ENCODE measurements around the gene CAAP1. TPM values are rescaled to one million over a fixed set of nuclear protein-coding genes. Genes with fewer than 3 reads are reported as not detected.
A peak's percentile ranks its signal among the peaks of the same experiment; 100 is the strongest.

The CAAP1 gene, protein sequence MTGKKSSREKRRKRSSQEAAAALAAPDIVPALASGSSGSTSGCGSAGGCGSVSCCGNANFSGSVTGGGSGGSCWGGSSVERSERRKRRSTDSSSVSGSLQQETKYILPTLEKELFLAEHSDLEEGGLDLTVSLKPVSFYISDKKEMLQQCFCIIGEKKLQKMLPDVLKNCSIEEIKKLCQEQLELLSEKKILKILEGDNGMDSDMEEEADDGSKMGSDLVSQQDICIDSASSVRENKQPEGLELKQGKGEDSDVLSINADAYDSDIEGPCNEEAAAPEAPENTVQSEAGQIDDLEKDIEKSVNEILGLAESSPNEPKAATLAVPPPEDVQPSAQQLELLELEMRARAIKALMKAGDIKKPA
- polyA plus RNA-seq (2012; ENCODE audit: insufficient read depth, insufficient read length, low read depth), result 41.1 TPM

DNA sequence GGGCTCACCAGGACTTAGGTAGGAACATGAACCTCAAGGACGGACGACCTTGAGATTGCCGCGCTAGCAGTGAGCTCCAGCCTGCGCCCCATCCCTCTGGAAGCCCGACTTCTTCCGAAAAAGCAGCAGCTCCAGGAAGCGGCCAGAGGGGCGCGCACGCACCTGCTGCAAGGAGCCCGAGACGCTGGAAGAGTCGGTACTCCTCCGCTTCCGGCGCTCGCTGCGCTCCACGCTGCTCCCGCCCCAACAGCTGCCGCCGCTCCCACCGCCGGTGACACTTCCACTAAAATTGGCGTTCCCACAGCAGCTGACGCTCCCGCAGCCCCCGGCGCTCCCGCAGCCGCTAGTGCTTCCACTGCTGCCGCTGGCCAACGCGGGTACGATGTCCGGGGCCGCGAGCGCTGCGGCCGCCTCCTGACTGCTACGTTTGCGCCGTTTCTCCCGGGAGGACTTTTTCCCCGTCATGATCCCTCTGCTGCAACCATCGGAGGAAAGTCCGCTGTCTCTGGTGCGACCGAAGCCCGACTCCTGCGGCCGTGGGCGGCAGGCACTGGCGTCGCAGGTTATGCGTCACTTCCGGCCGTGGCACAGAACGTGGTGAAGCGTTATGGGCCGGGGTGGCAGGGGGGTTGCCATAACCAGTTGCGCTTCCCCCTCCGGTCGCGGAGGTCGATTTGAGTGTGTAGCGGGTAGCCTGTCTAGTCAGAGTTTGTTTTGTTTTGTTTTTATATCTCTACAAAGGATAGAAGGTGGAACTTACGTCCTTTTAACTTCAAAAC is at the start of gene CAAP1:
Gene CAAP1, minus strand, starts transcription at position 552 of the 779 bp plus-strand sequence. Its CDS starts 87 bp downstream, at position 465.
- Histone ChIP-seq H3K36me3 (no peaks in the 10 kb centered on the region), H3K4me1 (no peaks in the 10 kb centered on the region), H3K4me3 (ENCODE audit: low read depth, low read length) (peak within 1 kb of the TSS; percentile 72), H3K27me3 (no peaks in the 10 kb centered on the region), H3K9me3 (no peaks in the 10 kb centered on the region)
- TF ChIP-seq, protein P1, sequence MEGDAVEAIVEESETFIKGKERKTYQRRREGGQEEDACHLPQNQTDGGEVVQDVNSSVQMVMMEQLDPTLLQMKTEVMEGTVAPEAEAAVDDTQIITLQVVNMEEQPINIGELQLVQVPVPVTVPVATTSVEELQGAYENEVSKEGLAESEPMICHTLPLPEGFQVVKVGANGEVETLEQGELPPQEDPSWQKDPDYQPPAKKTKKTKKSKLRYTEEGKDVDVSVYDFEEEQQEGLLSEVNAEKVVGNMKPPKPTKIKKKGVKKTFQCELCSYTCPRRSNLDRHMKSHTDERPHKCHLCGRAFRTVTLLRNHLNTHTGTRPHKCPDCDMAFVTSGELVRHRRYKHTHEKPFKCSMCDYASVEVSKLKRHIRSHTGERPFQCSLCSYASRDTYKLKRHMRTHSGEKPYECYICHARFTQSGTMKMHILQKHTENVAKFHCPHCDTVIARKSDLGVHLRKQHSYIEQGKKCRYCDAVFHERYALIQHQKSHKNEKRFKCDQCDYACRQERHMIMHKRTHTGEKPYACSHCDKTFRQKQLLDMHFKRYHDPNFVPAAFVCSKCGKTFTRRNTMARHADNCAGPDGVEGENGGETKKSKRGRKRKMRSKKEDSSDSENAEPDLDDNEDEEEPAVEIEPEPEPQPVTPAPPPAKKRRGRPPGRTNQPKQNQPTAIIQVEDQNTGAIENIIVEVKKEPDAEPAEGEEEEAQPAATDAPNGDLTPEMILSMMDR (IDR thresholded peaks at IDR 0.05; ENCODE audit: low read depth, low read length), result peak; percentile 40; the same call in 1 of the 2 replicates
- DNase-seq, result peak; percentile 95

DNA sequence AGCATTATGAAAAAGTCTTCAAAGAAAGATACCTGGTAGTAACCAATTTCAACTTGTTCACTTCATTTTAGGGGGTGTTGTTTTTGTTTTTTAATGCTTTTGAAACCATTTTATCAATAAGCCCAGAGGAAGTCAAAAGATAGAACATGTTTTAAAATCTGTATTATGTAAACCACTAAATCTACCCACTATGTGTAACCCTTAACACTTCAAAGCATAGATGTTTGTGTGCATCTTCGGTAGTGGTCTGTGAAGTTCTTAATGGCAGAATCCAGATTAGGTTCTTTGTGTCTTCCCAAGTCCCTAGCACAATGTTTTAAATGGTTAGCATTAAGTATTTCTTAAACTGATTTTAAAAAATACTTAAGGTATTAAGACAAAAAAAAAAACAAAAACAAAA is 48.2 kb upstream of the CAAP1 start:
- Histone ChIP-seq H3K4me3 (ENCODE audit: low read depth, low read length) (no peak overlapping the region), H3K36me3 (no peaks in the 10 kb centered on the region; the same call in 1 of the 2 replicates), H3K4me1 (peaks cover 8% of the 10 kb centered on the region), H3K27me3 (no peaks in the 10 kb centered on the region), H3K9me3 (no peaks in the 10 kb centered on the region)
- no peak for DNase-seq
- TF ChIP-seq, protein P1 (IDR thresholded peaks at IDR 0.05; ENCODE audit: low read depth, low read length), result no peak

DNA sequence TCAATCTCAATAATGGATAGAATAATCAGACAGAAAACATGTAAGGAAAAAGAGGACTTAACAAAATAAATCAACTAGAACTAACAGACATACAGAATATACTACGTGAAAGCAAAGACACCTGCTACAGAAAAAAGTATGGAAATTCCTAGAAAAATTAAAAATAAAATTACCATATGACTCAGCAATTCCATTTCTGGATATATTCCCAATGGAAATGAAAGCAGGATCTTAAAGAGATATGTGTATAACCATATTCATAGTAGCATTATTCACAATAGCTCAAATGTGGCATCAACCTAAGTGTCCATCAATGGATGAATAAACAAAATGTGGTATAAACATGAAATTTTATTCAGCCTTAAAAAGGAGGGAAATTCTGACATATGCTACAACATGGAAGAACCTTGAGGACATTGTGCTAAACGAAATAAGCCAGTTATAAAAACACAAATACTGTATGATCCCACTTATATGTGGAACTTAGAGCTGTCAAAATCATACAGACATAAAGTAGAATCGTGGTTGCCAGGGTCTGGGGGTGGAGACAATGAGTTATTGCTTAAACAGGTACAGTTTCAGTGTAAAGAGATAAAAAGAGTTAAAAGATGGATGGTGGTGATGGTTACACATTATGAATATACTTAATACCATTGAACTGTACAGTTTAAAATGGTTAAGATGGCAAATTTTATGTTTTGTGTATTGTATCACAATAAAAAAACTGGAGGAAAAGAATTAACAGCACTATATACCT is 47.5 kb upstream of the CAAP1 start:
- TF ChIP-seq, protein P1 (IDR thresholded peaks at IDR 0.05; ENCODE audit: low read depth, low read length), result no peak
- Histone ChIP-seq H3K36me3 (no peaks in the 10 kb centered on the region; the same call in 1 of the 2 replicates), H3K4me3 (ENCODE audit: low read depth, low read length) (no peak overlapping the region), H3K27me3 (no peaks in the 10 kb centered on the region), H3K4me1 (peaks cover 8% of the 10 kb centered on the region), H3K9me3 (no peaks in the 10 kb centered on the region)
- no peak for DNase-seq

DNA sequence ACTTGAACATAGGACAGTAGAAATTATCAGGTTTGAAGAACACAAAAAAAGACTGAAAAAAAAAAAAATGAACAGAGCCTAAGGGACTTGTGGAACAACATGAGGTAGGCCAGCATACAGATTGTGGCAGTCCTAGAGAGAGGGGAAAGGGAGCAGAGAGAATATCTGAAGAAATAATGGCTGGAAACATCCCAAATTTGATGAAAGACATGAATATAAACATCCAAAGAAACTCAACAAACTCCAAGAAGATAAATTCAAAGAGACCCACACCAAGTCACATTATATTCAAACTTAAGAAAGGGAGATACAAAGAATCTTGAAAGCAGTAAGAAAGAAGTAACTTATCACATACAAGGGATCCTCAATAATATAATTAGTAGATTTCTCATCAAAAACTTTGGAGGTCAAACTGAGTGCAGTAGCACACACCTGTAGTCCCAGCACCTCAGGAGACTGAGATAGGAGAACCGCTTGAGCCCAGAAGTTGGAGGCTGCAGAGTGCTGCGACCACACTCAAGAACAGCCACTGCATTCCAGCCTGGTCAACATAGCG is 45.3 kb upstream of the CAAP1 start:
- no peak overlapping the region for H3K4me3 ChIP-seq (ENCODE audit: low read depth, low read length)
- no peak for DNase-seq
- peaks cover 1% of the 10 kb centered on the region for H3K36me3 ChIP-seq
- TF ChIP-seq, protein P1 (IDR thresholded peaks at IDR 0.05; ENCODE audit: low read depth, low read length), result no peak
- H3K9me3 ChIP-seq, result no peaks in the 10 kb centered on the region
- no peaks in the 10 kb centered on the region for H3K27me3 ChIP-seq
- peaks cover 5% of the 10 kb centered on the region; the same call in 1 of the 2 replicates for H3K4me1 ChIP-seq

DNA sequence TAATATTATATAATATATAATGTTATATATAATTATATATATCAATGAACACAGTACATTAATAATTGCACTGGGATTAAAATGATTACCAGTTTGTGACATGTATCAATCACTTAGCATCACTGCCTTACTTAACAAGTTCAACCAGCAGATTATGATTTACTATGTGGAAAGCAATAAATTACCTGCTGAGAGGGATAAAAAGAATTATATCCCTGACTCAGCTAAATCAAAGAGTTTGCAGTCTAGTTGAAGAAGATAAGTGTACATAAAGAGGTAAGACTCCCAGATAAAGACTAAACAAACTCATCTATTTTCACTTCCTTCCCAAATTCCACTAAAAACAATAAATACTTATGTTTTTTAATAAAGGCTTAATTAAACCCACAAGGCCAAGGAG is 43.2 kb upstream of the CAAP1 start:
- peaks cover 5% of the 10 kb centered on the region; the same call in 1 of the 2 replicates for H3K4me1 ChIP-seq
- H3K36me3 ChIP-seq, result peaks cover 4% of the 10 kb centered on the region; the same call in 1 of the 2 replicates
- H3K4me3 ChIP-seq (ENCODE audit: low read depth, low read length), result no peak overlapping the region
- TF ChIP-seq, protein P1 (IDR thresholded peaks at IDR 0.05; ENCODE audit: low read depth, low read length), result no peak
- H3K27me3 ChIP-seq, result no peaks in the 10 kb centered on the region
- no peak for DNase-seq
- no peaks in the 10 kb centered on the region for H3K9me3 ChIP-seq
